ENCODE measurements around the gene KCNIP4. TPM values are rescaled to one million over a fixed set of nuclear protein-coding genes. Genes with fewer than 3 reads are reported as not detected.

Gene KCNIP4
- total and polyA plus RNA-seq, 11 donors, result 0.19 TPM; not detected in 10

DNA sequence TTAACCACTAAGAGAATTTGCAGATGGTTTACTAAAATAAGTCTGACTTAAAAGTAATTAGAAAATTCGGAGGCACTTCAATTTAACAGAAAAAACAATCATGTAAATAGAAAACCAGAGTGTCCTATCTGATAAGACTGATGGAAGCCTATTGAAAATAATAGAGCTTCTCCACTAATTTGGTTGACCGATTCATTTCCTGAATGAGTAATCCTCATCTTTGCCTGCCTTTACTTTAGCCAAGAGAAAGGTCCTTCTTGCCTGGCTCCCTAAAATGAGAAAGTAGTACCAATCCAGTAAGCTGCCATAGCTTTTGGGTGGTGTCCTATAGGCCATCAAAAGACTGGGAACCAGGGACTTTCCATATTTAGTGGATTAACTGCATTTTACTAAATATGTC lies 48.4 kb downstream of the KCNIP4 start:
- Histone ChIP-seq H3K4me1 (no peaks in the 10 kb centered on the region), H3K27me3 (no peaks in the 10 kb centered on the region), H3K27ac (no peak overlapping the region), H3K9me3 (peaks cover 0 to 33% (median 9%) of the 10 kb centered on the region in 12 donors), H3K36me3 (no peaks in the 10 kb centered on the region), H3K4me3 (no peak overlapping the region)
- ATAC-seq (no peak), DNase-seq (no peak)
- WGBS, 4 donors, result 18 to 71% (median 53%) methylated on average over 2 of the region's 2 CpGs
- TF ChIP-seq, protein P1, sequence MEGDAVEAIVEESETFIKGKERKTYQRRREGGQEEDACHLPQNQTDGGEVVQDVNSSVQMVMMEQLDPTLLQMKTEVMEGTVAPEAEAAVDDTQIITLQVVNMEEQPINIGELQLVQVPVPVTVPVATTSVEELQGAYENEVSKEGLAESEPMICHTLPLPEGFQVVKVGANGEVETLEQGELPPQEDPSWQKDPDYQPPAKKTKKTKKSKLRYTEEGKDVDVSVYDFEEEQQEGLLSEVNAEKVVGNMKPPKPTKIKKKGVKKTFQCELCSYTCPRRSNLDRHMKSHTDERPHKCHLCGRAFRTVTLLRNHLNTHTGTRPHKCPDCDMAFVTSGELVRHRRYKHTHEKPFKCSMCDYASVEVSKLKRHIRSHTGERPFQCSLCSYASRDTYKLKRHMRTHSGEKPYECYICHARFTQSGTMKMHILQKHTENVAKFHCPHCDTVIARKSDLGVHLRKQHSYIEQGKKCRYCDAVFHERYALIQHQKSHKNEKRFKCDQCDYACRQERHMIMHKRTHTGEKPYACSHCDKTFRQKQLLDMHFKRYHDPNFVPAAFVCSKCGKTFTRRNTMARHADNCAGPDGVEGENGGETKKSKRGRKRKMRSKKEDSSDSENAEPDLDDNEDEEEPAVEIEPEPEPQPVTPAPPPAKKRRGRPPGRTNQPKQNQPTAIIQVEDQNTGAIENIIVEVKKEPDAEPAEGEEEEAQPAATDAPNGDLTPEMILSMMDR (IDR thresholded peaks at IDR 0.05), result no peak
- intact Hi-C loops (cut with DNase I), result no loop called here

DNA sequence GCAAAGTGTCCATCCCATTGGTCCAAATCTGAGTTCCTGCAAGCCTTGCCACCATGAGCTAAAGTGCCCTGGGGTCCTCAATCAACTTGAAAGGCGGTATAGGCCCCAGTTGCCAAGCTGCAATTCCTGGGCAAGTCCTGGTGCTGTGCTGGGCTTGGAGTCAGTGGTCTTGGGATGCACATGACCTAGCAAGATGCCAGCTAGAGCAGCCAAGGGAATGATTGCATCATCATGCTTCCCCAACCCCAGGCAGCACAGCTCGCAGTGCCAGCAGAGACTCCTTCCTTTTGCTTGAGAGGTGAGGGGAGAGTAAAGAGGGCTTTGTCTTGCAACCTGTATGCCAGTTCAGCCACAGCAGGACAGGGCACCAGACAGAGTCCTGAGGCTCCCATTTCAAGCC lies 50.5 kb downstream of the KCNIP4 start:
- H3K36me3 ChIP-seq, result no peaks in the 10 kb centered on the region
- H3K9me3 ChIP-seq, result peaks cover 0 to 33% (median 9%) of the 10 kb centered on the region in 12 donors
- H3K27ac ChIP-seq, result no peak overlapping the region
- H3K27me3 ChIP-seq, result no peaks in the 10 kb centered on the region
- WGBS, 4 donors, result 50 to 69% (median 65%) methylated on average over 1 to 2 of the region's 2 CpGs
- ATAC-seq (no peak), DNase-seq (no peak)
- intact Hi-C loops (cut with DNase I), result no loop called here
- no peak for TF ChIP-seq POLR2A (IDR thresholded peaks at IDR 0.05)
- TF ChIP-seq, protein P1 (IDR thresholded peaks at IDR 0.05), result no peak
- H3K4me3 ChIP-seq, result no peak overlapping the region
- H3K4me1 ChIP-seq, result no peaks in the 10 kb centered on the region

DNA sequence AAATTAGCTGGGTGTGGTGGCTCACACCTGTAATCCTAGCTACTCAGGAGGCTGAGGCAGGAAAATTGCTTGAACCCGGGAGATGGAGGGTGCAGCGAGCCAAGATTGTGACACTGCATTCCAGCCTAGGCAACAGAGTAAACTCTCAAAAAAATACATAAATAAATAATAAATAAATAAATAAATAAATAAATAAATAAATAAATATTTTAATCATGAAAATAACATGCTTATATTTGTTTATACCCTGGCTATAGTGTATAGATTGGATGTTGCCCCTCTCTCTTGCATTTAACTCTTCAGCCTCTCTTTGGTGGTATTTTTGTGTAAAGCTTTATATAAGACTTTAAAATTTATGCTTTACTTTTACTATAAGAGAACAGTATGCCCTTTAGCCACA lies 51.8 kb downstream of the KCNIP4 start:
- H3K27ac ChIP-seq, result no peak overlapping the region
- ATAC-seq (no peak), DNase-seq (no peak)
- H3K36me3 ChIP-seq, result no peaks in the 10 kb centered on the region
- H3K9me3 ChIP-seq, result peaks cover 0 to 33% (median 9%) of the 10 kb centered on the region in 12 donors
- H3K27me3 ChIP-seq, result no peaks in the 10 kb centered on the region
- intact Hi-C loops (cut with DNase I), result no loop called here
- TF ChIP-seq, protein P1 (IDR thresholded peaks at IDR 0.05), result no peak
- TF ChIP-seq POLR2A (IDR thresholded peaks at IDR 0.05), result no peak
- no peaks in the 10 kb centered on the region for H3K4me1 ChIP-seq
- WGBS, 4 donors, result 83 to 94% (median 88%) methylated on average over 2 of the region's 2 CpGs
- H3K4me3 ChIP-seq, result no peak overlapping the region

DNA sequence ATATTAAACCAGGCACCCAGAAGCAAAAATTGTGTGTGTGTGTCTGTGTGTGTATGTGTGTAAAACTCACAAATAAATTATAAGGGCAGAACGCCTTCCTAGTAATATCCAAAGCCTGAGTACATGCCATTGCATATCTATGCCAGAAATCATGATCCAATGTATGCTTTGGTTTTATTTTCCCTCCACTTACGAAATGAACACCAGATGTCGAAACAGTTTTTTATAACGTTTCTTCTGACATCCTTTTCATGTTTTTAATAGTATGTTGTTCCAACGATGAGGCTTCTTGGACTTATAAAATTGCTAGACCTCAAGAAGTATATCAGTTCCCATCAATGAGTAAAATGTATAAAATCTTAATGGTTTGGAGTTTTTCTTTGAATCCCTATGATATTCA lies 55.4 kb downstream of the KCNIP4 start:
- WGBS, 4 donors, result 73 to 82% (median 76%) methylated on average over 5 of the region's 5 CpGs
- intact Hi-C loops (cut with DNase I), result no loop called here
- Histone ChIP-seq H3K27ac (no peak overlapping the region), H3K4me3 (no peak overlapping the region), H3K9me3 (peaks cover 0 to 14% (median 2%) of the 10 kb centered on the region in 12 donors), H3K36me3 (no peaks in the 10 kb centered on the region), H3K27me3 (no peaks in the 10 kb centered on the region), H3K4me1 (no peaks in the 10 kb centered on the region)
- ATAC-seq, result no peak
- DNase-seq, result no peak
- TF ChIP-seq, protein P1 (IDR thresholded peaks at IDR 0.05), result no peak
- TF ChIP-seq POLR2A (IDR thresholded peaks at IDR 0.05), result no peak

Measured in heart left ventricle (tissue), 16 donors.